NOMO-1 treated with DMSO at 0.1 percent for 48 hours (cell line): ENCODE data around the gene TMIGD3.
"Not testable (repeated sequence)": the region's sequence is repeated elsewhere in the genome, so short reads cannot be mapped to it uniquely, and the experiment has no call there.

Experiments
- DNase-seq: peaks from one replicate; lab custom pipeline; 2025; ENCODE audit not compliant: unreplicated experiment; lab: John Stamatoyannopoulos, UW

The TMIGD3 gene

GRCh38 chr1:111503585-111504060 lies at the start of gene TMIGD3, which contains the start of gene ADORA3:
Gene TMIGD3 (minus strand): TSS chr1:111503633. CDS start chr1:111503354, 279 bp downstream.
Gene ADORA3 (minus strand): TSS chr1:111503633. CDS start chr1:111503354, 279 bp downstream.
- DNase-seq = peak; percentile 95

DNA sequence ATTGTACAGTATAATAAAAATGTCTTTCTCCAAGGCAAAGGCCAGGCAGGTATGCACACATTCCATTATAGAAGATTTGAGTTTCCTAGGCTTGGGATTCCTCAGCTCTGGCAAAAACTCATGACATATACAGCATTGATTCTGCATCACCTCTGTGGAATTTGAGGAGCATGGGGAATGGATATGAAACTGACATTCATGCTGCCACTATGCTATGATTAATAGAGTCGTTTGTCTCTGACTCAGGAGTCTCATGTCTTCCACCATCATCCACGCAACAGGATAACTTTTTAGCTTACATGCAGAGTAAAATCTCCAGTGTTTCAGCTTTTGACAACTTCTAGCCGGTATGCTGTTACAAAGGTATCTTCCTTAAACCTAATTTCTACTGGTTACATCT lies 49.8 kb upstream of the TMIGD3 start:
- DNase-seq = no peak

DNA sequence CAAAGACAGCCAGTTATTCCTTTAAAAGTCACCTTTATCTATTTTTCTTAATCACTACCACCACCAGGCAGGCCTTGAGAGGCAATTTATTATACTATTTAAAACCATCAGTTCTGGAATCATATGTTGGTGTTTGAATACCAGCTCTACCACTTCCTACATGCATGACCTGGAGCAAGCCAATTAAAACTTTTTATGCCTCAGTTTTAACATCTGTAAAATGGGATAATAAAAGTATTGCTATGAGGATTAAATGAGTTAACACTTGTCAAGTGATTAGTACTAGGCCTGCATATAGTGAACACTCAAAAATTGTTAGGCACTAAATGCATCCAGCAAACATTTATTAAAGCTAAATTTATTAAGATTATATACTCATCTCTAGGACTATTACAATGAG lies 49.2 kb upstream of the TMIGD3 start:
- no peak for DNase-seq

GRCh38 chr1:111551623-111552411 lies 48.4 kb upstream of the TMIGD3 start:
- no peak for DNase-seq

- DNase-seq = not testable (repeated sequence)
These were observed 44.4 kb upstream of the TMIGD3 start for GRCh38 chr1:111547786-111548185.

GRCh38 chr1:111542187-111542586 lies 38.8 kb upstream of the TMIGD3 start:
- no peak for DNase-seq

DNA sequence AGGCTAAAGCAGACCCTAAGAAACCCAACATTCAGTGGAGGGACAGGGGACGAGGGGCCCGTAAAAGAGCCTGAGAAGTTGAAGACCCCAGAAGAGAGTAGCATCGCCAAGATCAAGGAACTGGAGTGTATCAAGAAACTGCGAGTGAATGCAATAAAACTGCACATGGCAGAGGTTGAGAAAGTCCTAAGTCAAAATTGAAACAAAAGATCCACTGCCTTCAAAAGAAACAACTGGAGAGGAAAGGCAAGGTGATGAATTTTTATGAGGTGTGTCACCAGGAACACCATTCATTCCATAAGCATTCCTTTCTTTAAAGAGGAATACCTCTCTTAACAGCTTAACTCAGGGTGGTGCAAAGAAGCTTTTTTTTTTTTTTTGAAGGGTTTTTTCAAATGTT lies 38.3 kb upstream of the TMIGD3 start:
- no peak for DNase-seq

- DNase-seq = no peak
These were observed 37.5 kb upstream of the TMIGD3 start for GRCh38 chr1:111540928-111541327.

GRCh38 chr1:111538343-111539025 lies 35.1 kb upstream of the TMIGD3 start:
- DNase-seq = no peak

DNA sequence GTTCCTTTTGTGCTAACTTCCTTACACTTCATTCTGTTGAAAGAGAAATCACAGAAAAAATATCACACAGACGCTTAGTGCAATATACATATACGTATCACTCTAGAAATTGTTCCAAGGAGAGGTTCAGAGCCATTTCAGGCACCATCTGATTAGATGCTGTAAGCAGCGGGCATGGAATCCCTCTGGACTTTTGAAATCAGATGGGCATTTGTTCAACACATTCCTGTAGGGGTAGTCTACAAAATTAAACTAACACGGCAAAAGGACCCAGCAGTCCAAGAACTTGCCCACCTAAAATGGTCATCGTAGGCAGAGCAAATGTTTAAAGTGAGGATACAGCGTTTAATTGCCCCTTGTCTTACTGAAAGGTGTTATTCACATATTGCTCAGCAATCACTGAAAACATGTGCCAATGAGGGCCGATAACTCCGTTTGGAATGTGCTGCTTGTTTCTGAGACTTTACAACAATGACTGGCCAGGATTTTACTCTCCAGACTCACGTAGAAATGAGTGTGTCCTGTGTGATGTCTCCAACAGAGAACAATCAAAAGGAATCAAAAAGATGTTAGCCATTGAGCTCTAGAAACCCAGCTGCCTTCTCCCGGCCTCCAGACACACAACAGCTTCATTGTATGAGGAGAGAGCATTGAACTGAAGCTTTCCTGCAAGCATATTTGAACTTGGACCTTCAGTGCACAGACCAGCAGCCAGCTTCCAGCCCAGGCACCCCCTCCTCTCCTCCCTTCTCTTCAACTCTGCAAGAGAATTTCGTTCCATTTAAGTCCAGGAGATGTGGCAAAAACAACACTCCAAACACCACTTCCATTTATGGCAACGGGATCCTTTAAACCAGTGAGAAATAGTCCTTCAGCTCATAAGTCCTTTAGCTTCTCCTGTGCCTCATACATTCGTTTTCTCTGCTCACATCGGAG lies 32.1 kb upstream of the TMIGD3 start:
- no peak for DNase-seq

DNA sequence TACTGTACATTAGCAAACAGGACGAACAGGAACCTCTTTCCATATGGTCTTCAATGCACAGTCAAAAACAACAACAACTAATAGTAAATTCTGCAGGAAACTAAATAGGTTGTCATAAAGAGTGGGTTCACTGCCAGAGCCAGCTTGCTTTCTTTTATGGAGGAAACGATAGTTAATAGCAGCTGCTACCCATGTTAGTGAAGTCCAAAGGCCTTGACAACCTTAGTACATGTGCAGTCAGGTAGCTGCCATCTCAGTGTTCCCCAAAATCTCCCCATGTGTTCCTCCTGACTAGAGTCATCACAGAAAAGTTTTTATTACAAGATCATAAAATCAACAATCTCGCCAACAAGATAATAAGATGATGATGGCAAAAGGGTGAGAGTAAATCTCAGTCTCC lies 16.6 kb upstream of the TMIGD3 start:
- DNase-seq = no peak

- DNase-seq = no peak
These were observed 14.2 kb upstream of the TMIGD3 start for GRCh38 chr1:111517469-111518225.

GRCh38 chr1:111516005-111516535 lies 12.6 kb upstream of the TMIGD3 start:
- DNase-seq = peak; percentile 67

GRCh38 chr1:111515291-111516004 lies 12.0 kb upstream of the TMIGD3 start:
- peak; percentile 20 for DNase-seq

- DNase-seq = no peak
These were observed 10.1 kb upstream of the TMIGD3 start for GRCh38 chr1:111513410-111514020.

- DNase-seq = no peak
These were observed 9.5 kb upstream of the TMIGD3 start for GRCh38 chr1:111512931-111513330.

DNA sequence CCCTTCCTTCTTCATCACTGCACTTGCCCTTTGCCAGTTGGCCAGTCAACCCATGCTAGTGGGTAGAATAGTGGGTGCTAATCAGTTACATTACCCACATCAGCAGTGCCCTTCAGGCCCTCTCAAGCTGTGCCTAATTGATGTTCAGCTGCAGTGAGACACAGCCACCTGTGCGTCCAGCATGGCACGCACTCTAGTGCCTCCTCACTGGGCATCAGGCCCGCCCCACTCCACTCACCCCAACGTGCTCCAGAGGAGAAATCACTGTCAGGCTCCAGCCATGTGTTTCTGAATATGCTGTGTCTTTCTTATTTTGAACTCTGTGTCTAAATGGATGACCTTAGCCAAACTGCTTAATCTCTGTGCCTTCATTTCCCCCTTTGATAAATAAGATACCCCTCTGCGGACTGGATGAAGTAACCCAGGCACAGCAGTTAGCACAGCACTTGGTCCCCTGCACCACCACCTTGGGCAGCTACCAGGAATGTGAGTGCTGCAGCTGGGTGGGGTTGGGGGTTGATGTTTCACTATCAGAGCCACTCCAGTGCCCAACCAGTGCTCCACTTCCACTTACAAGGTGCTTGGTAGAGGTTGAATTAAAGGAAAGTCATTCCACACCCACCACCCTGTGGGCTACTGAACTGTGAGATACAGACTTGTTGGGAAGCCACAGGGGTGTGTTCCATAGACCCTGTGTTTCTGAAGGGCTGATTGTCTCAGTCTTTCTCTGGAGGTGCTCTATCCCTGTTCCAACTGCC lies 8.9 kb upstream of the TMIGD3 start:
- DNase-seq = no peak

GRCh38 chr1:111511370-111511769 lies 7.9 kb upstream of the TMIGD3 start:
- DNase-seq = no peak
